ENCODE measurements around the gene GGT1. TPM values are rescaled to one million over a fixed set of nuclear protein-coding genes. Genes with fewer than 3 reads are reported as not detected.
A peak's percentile ranks its signal among the peaks of the same experiment; 100 is the strongest.
"Not testable (repeated sequence)": the region's sequence is repeated elsewhere in the genome, so short reads cannot be mapped to it uniquely, and the experiment has no call there.

Gene GGT1
- total RNA-seq, 1 donor from 2014 or later: 7.3 TPM

GRCh38 chr22:24603770-24604629 lies 1.0 kb downstream of the GGT1 start:
- H3K9me3 Mint-ChIP-seq; H3K4me3 Mint-ChIP-seq; H3K27me3 Mint-ChIP-seq; CTCF ChIA-PET; DNase-seq; H3K27ac Mint-ChIP-seq; ATAC-seq (ENCODE audit: low read depth); POLR2A ChIA-PET; intact Hi-C loops (cut with micrococcal nuclease); H3K36me3 Mint-ChIP-seq (ENCODE audit: low read depth): not testable (repeated sequence)
- H3K4me1 Mint-ChIP-seq: peaks cover 21% of the 10 kb centered on the region

- intact Hi-C loops (cut with micrococcal nuclease); ATAC-seq (ENCODE audit: low read depth); CTCF ChIA-PET; H3K27me3 Mint-ChIP-seq; POLR2A ChIA-PET; H3K27ac Mint-ChIP-seq; H3K9me3 Mint-ChIP-seq; H3K4me3 Mint-ChIP-seq; H3K36me3 Mint-ChIP-seq (ENCODE audit: low read depth); DNase-seq: not testable (repeated sequence)
- peaks cover 17% of the 10 kb centered on the region for H3K4me1 Mint-ChIP-seq
These were observed 3.3 kb downstream of the GGT1 start for GRCh38 chr22:24606340-24606739.

- DNase-seq; POLR2A ChIA-PET; H3K27me3 Mint-ChIP-seq; intact Hi-C loops (cut with micrococcal nuclease); CTCF ChIA-PET; H3K9me3 Mint-ChIP-seq; H3K36me3 Mint-ChIP-seq (ENCODE audit: low read depth): not testable (repeated sequence)
- Mint-ChIP-seq H3K4me1 (peaks cover 15% of the 10 kb centered on the region), H3K4me3 (peak overlapping the region; percentile 79), H3K27ac (peak overlapping the region; percentile 86)
- peak; percentile 77 for ATAC-seq (ENCODE audit: low read depth)
These were observed 4.5 kb downstream of the GGT1 start for GRCh38 chr22:24607429-24607983.

- CTCF ChIA-PET; ATAC-seq (ENCODE audit: low read depth); H3K4me3 Mint-ChIP-seq; H3K36me3 Mint-ChIP-seq (ENCODE audit: low read depth); H3K27ac Mint-ChIP-seq; DNase-seq; H3K27me3 Mint-ChIP-seq; intact Hi-C loops (cut with micrococcal nuclease); H3K9me3 Mint-ChIP-seq; POLR2A ChIA-PET: not testable (repeated sequence)
- peaks cover 13% of the 10 kb centered on the region for H3K4me1 Mint-ChIP-seq
These were observed 5.3 kb downstream of the GGT1 start for GRCh38 chr22:24608327-24608726.

- H3K9me3 Mint-ChIP-seq: not testable (repeated sequence)
These were observed 6.9 kb downstream of the GGT1 start for GRCh38 chr22:24609888-24610287.

GRCh38 chr22:24614794-24615193 lies 11.8 kb downstream of the GGT1 start:
- H3K36me3 Mint-ChIP-seq (ENCODE audit: low read depth); intact Hi-C loops (cut with micrococcal nuclease); DNase-seq; H3K27ac Mint-ChIP-seq; H3K27me3 Mint-ChIP-seq; ATAC-seq (ENCODE audit: low read depth); CTCF ChIA-PET; POLR2A ChIA-PET; H3K4me1 Mint-ChIP-seq; H3K4me3 Mint-ChIP-seq; H3K9me3 Mint-ChIP-seq: not testable (repeated sequence)

More at GRCh38 chr22:24609888-24610287, 6.9 kb downstream of the GGT1 start:
- H3K27me3 Mint-ChIP-seq; DNase-seq; CTCF ChIA-PET; POLR2A ChIA-PET; intact Hi-C loops (cut with micrococcal nuclease); H3K27ac Mint-ChIP-seq; H3K4me1 Mint-ChIP-seq; ATAC-seq (ENCODE audit: low read depth); H3K4me3 Mint-ChIP-seq; H3K36me3 Mint-ChIP-seq (ENCODE audit: low read depth): not testable (repeated sequence)

GRCh38 chr22:24621244-24621643 lies 18.3 kb downstream of the GGT1 start:
- H3K36me3 Mint-ChIP-seq (ENCODE audit: low read depth); ATAC-seq (ENCODE audit: low read depth); H3K4me1 Mint-ChIP-seq; DNase-seq; H3K27ac Mint-ChIP-seq; intact Hi-C loops (cut with micrococcal nuclease); CTCF ChIA-PET; H3K9me3 Mint-ChIP-seq; H3K27me3 Mint-ChIP-seq; H3K4me3 Mint-ChIP-seq; POLR2A ChIA-PET: not testable (repeated sequence)

- H3K9me3 Mint-ChIP-seq; H3K4me1 Mint-ChIP-seq; CTCF ChIA-PET; H3K36me3 Mint-ChIP-seq (ENCODE audit: low read depth); DNase-seq; H3K27ac Mint-ChIP-seq; ATAC-seq (ENCODE audit: low read depth); H3K4me3 Mint-ChIP-seq; POLR2A ChIA-PET; intact Hi-C loops (cut with micrococcal nuclease); H3K27me3 Mint-ChIP-seq: not testable (repeated sequence)
These were observed 19.6 kb downstream of the GGT1 start for GRCh38 chr22:24622596-24622995.

- CTCF ChIA-PET; H3K4me3 Mint-ChIP-seq; H3K4me1 Mint-ChIP-seq; ATAC-seq (ENCODE audit: low read depth); POLR2A ChIA-PET; H3K9me3 Mint-ChIP-seq; H3K36me3 Mint-ChIP-seq (ENCODE audit: low read depth); DNase-seq; H3K27ac Mint-ChIP-seq; intact Hi-C loops (cut with micrococcal nuclease); H3K27me3 Mint-ChIP-seq: not testable (repeated sequence)
These were observed 24.9 kb downstream of the GGT1 start for GRCh38 chr22:24627911-24628310.

GRCh38 chr22:24629069-24629468 lies 26.1 kb downstream of the GGT1 start:
- DNase-seq; CTCF ChIA-PET; H3K9me3 Mint-ChIP-seq; POLR2A ChIA-PET; H3K36me3 Mint-ChIP-seq (ENCODE audit: low read depth); H3K4me3 Mint-ChIP-seq; H3K4me1 Mint-ChIP-seq; H3K27me3 Mint-ChIP-seq; H3K27ac Mint-ChIP-seq; ATAC-seq (ENCODE audit: low read depth); intact Hi-C loops (cut with micrococcal nuclease): not testable (repeated sequence)

- ATAC-seq (ENCODE audit: low read depth); POLR2A ChIA-PET; H3K9me3 Mint-ChIP-seq; H3K27ac Mint-ChIP-seq; DNase-seq; H3K4me3 Mint-ChIP-seq; H3K27me3 Mint-ChIP-seq; CTCF ChIA-PET; H3K36me3 Mint-ChIP-seq (ENCODE audit: low read depth); intact Hi-C loops (cut with micrococcal nuclease): not testable (repeated sequence)
- peaks cover 19% of the 10 kb centered on the region for H3K4me1 Mint-ChIP-seq
These were observed 27.9 kb downstream of the GGT1 start for GRCh38 chr22:24630812-24631427.

- ATAC-seq (ENCODE audit: low read depth); H3K27ac Mint-ChIP-seq; H3K27me3 Mint-ChIP-seq; intact Hi-C loops (cut with micrococcal nuclease); H3K9me3 Mint-ChIP-seq; CTCF ChIA-PET; POLR2A ChIA-PET; H3K4me3 Mint-ChIP-seq; DNase-seq; H3K36me3 Mint-ChIP-seq (ENCODE audit: low read depth): not testable (repeated sequence)
- H3K4me1 Mint-ChIP-seq: peaks cover 21% of the 10 kb centered on the region
These were observed 28.6 kb downstream of the GGT1 start for GRCh38 chr22:24631430-24632122.

All from activated B cell treated with CpG ODN at 0.5 μM for 24 hours (primary cell).